Aorta (tissue), 5 donors: ENCODE results near the gene YIPF6. TPM values are rescaled to one million over a fixed set of nuclear protein-coding genes. Genes with fewer than 3 reads are reported as not detected.

Source experiments
- ATAC-seq: fragments of 200-7000 bp; cut with Tn5 transposase; one replicate; pipeline ENCODE4 v1.9.1; 2022; ENCODE audit warnings: moderate library complexity; ENCODE audit not compliant: low FRiP score
- DNase-seq, 2 donors: peaks; one replicate each; pipeline ENCODE4 v3.0.0-alpha.2; 2020
- H3K27ac ChIP-seq, 2 donors: one replicate each; pipeline ENCODE4 v1.5.1; 2013; ENCODE audit warnings: low read length in 2 of 2, mild to moderate bottlenecking in 2 of 2, moderate library complexity in 2 of 2, control low read depth in 1 of 2, inconsistent platforms in 1 of 2, low read depth in 1 of 2
- H3K27me3 ChIP-seq, 2 donors: one replicate each; pipeline ENCODE4 v1.6.1; 2013; ENCODE audit warnings: control low read depth in 1 of 2, low read length in 1 of 2, mild to moderate bottlenecking in 1 of 2, moderate library complexity in 1 of 2; ENCODE audit not compliant: insufficient read depth in 2 of 2, control insufficient read depth in 1 of 2
- H3K36me3 ChIP-seq, 2 donors: one replicate each; pipeline ENCODE4 v1.6.1; 2013; ENCODE audit warnings: control low read depth in 1 of 2, low read length in 1 of 2, mild to moderate bottlenecking in 1 of 2; ENCODE audit not compliant: insufficient read depth in 2 of 2, control insufficient read depth in 1 of 2
- H3K4me1 ChIP-seq, 2 donors: one replicate each; pipeline ENCODE4 v1.6.1; 2013; ENCODE audit warnings: low read length in 2 of 2, control low read depth in 1 of 2, mild to moderate bottlenecking in 1 of 2, moderate library complexity in 1 of 2; ENCODE audit not compliant: insufficient read depth in 2 of 2, control insufficient read depth in 1 of 2
- H3K4me3 ChIP-seq, 2 donors: one replicate each; pipeline ENCODE4 v1.5.1; 2013; ENCODE audit warnings: low read length in 2 of 2, control low read depth in 1 of 2, mild to moderate bottlenecking in 1 of 2
- H3K9me3 ChIP-seq: one replicate; pipeline ENCODE4 v1.6.1; 2013; ENCODE audit warnings: mild to moderate bottlenecking, low read length; ENCODE audit not compliant: control insufficient read depth
- WGBS, 2 donors: extraction: QIAGEN DNeasy Blood & Tissue Kit; methylation state at CpG; one replicate each; pipeline ENCODE4 v1.1.7; 2013; 5-methylcytosine and 5-hydroxymethylcytosine counted together
- intact Hi-C, 2 donors: fragments of 100-400 bp; cut with DNase I; formaldehyde crosslinking; loops; one replicate each; pipeline versions ENCODE4 v1.14.2 to v1.15.0; 2022
- long read RNA-seq, 2 donors: library from polyadenylated mRNA; unstranded; transcript quantifications; one replicate each; pipeline ENCODE4 v2.0.0, GENCODE V29; 2020 to 2021
- polyA plus RNA-seq, 2 donors: library from polyadenylated mRNA; stranded (reverse); fragments of 200-250 nt; gene quantifications; one replicate each; pipeline ENCODE4 v1.2.3, GENCODE V29; 2013
- total RNA-seq, 2 donors: library from RNA; stranded (reverse); fragmentation: NEBNext Ultra II Directional; extraction: Animal tissue kit (Norgen Biotek cat#: 25700); gene quantifications; one replicate each; pipeline ENCODE4 v1.2.1, GENCODE V29; 2021
- donor health status: healthy with polysubstance abuse.
- donor health status: Bipolar disorder and iron deficiency.
- donor health status: DM: no; HTN: no; CAD: no.
- donor health status: DM: no; HTN: no; CAD: no.
- donor health status: DM: yes; HTN: yes; CAD: no.

The YIPF6 gene, protein sequence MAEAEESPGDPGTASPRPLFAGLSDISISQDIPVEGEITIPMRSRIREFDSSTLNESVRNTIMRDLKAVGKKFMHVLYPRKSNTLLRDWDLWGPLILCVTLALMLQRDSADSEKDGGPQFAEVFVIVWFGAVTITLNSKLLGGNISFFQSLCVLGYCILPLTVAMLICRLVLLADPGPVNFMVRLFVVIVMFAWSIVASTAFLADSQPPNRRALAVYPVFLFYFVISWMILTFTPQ
- total RNA-seq (10 to 100 TPM; 39.4 to 39.9 TPM), polyA plus RNA-seq (10 to 100 TPM in 1 of 2 donors, 1 to 10 TPM in 1; 8.3 to 12.1 TPM)
- long read RNA-seq, donor 1, full-length matches to known transcripts, result 89 of 107 reads
- long read RNA-seq, donor 1, partial matches to known transcripts, result 7 of 107 reads
- long read RNA-seq, donor 1, other reads (novel, unspliced or antisense), result 11 of 107 reads
- long read RNA-seq, donor 2, full-length matches to known transcripts, result 11 of 18 reads
- long read RNA-seq, donor 2, partial matches to known transcripts, result 0 of 18 reads
- long read RNA-seq, donor 2, other reads (novel, unspliced or antisense), result 7 of 18 reads

DNA sequence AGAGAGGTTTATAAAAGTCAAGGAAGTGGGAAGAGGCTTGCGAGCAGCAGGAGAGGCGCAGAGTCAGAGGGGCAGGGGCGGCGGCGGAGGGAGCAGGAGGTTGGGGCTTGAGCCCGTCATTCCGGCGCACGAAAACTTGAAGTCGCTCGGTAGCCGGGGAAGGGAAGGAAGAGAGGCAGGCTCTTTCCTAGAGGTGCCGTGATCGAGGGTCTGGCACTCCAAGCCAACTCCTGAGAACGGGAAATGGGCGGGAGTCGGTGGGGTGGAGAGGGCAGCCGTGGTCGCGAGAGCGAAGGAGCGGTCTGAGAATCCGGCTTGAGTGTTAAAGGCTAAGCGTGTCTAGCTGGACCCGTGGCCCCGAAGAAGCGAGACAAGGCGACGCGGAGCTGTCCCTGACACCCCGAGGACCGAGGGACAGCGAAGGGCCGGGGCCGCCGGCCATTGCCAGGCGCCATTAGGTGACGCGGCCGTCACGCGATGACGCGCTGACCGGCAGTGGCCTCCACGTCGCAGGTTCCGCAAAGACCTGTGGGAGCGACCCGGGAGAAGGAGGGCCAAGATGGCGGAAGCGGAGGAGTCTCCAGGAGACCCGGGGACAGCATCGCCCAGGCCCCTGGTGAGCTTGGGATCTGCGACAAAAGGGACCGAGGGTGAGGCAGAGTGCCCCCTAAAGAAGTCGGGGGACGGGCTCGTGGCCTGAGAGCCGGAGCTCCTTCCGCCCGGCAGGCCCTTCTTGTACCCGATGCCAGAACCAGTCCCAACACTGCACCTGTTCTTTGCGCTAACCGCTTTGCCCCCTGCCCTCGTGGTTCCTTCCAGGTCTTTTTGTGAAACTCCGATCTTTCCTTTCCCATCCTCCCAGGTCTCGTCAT lies at the start of gene YIPF6:
Gene YIPF6 (plus strand): TSS at position 544 of the 872 bp plus-strand sequence. CDS start 16 bp downstream, at position 560.
- no peaks in the 10 kb centered on the region for H3K4me1 ChIP-seq
- H3K27ac ChIP-seq, result peak within 1 kb of the TSS in 1 of 2 donors; percentile 92
- DNase-seq, result peak; percentile 88 to 91
- H3K4me3 ChIP-seq, result peak within 1 kb of the TSS; percentile 45 to 89
- peak; percentile 94 for ATAC-seq
- 1 to 26% methylated on average over 68 of the region's 68 CpGs for WGBS, 2 donors
- no peaks in the 10 kb centered on the region for H3K36me3 ChIP-seq
- no peaks in the 10 kb centered on the region for H3K9me3 ChIP-seq
- no peaks in the 10 kb centered on the region for H3K27me3 ChIP-seq
- intact Hi-C loops, result no loop called here

DNA sequence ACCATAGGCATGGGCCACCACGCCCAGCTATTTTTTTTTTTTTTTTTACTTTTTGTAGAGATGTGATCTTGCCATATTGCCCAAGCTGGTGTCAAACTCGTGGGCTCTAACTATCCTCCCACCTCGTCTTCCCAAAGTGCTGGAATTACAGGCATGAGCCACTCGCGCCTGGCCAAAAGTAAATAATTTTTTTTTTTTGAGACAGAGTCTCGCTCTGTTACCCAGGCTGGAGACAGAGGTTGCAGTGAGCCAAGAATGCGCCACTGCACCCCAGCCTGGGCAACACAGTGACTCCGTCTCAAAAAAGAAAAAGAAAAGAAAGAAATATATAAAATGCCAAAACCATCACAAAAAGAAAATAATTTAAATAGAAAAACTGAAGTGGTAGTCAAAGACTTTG lies 47.1 kb upstream of the YIPF6 start:
- WGBS, 2 donors, result 8 to 43% methylated on average over 8 of the region's 8 CpGs
- no peak for DNase-seq
- intact Hi-C loops, result no loop called here

DNA sequence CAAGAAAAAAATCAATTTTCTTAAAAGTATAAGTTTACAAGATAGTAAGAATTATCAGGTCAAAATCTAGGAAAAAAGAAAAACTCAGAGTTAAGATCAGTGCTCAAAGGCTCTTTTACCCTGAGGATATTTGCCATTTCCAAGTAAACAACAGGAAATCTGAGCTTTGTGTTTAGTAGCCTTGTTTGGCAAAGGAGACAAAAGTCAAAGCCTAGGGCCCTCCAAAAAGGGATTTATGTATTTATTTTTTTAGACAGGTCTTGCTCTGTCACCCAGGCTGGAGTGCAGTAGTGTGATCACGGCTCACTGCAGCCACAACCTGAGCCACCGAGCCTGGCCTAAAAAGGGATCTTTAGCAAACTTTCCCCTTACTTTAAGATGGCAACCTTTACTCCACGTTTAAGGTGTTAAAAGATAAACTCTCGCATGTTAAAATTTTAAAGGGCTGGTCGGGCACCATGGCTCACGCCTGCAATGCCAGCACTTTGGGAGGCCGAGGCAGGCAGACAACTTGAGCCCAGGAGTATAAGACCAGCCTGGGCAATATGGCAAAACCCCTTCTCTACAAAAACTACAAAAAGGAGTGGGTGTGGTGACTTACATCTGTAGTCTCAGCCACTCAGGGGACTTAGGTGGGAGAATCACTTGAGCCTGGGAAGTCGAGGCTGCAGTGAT lies 44.2 kb upstream of the YIPF6 start:
- no peak overlapping the region for H3K27ac ChIP-seq
- 75 to 87% methylated on average over 8 of the region's 8 CpGs for WGBS, 2 donors
- H3K4me1 ChIP-seq, result no peaks in the 10 kb centered on the region
- H3K27me3 ChIP-seq, result no peaks in the 10 kb centered on the region
- no peak overlapping the region for H3K4me3 ChIP-seq
- no peaks in the 10 kb centered on the region for H3K9me3 ChIP-seq
- ATAC-seq (no peak), DNase-seq (no peak)
- intact Hi-C loops, result no loop called here
- H3K36me3 ChIP-seq, result no peaks in the 10 kb centered on the region

More for the DNA sequence above, 47.1 kb upstream of the YIPF6 start:
- Histone ChIP-seq H3K27me3 (no peaks in the 10 kb centered on the region), H3K4me3 (no peak overlapping the region), H3K27ac (no peak overlapping the region), H3K36me3 (no peaks in the 10 kb centered on the region), H3K4me1 (no peaks in the 10 kb centered on the region), H3K9me3 (no peaks in the 10 kb centered on the region)
- no peak for ATAC-seq

DNA sequence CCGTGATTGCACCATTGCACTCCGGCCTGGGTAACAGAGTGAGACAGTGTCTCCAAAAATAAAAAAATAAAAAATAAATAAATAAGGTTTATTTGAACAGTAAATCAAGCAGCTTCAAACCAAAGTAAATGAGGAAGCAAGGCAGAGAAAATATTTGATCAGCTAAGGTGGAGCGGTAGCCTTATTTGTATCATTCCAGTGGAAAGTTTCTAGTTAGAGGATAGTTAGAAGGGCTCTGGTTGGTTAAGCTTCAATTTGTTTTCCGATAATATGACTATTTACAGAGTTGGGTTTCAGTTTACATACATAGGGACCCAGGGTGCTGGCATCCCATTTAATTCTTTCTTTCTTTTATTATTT lies 43.7 kb upstream of the YIPF6 start:
- no peak for ATAC-seq
- Histone ChIP-seq H3K4me3 (no peak overlapping the region), H3K36me3 (no peaks in the 10 kb centered on the region), H3K27me3 (no peaks in the 10 kb centered on the region), H3K4me1 (no peaks in the 10 kb centered on the region), H3K9me3 (no peaks in the 10 kb centered on the region), H3K27ac (no peak overlapping the region)
- intact Hi-C loops, result no loop called here
- no peak for DNase-seq
- WGBS, 2 donors, result 94 to 99% methylated on average over 4 of the region's 4 CpGs

DNA sequence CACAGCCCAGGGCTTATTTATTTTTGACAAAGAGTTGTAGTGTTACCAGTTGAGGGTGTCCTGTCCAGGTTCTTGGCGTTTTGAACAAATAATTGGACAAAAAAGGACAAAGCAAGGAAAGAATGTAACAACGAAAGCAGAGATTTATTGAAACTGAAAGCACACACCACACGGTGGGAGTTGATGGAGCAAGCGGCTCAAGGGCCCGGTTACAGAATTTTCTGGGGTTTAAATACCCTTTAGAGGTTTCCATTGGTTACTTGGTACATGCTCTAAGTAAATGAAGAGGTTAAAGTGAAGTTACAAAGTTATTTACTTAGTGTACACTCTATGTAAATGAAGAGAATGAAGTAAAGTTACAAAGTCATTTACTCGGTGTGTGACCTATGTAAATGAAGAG lies 37.8 kb upstream of the YIPF6 start:
- Histone ChIP-seq H3K27ac (no peak overlapping the region), H3K27me3 (no peaks in the 10 kb centered on the region), H3K36me3 (no peaks in the 10 kb centered on the region), H3K9me3 (no peaks in the 10 kb centered on the region), H3K4me3 (no peak overlapping the region), H3K4me1 (no peaks in the 10 kb centered on the region)
- ATAC-seq (no peak), DNase-seq (no peak)
- intact Hi-C loops, result loop anchor here (5.0 kb wide), 1 partner anchor 264 kb away; no protein-coding TSS in a partner anchor
- 58 to 67% methylated on average over 6 of the region's 6 CpGs for WGBS, 2 donors

DNA sequence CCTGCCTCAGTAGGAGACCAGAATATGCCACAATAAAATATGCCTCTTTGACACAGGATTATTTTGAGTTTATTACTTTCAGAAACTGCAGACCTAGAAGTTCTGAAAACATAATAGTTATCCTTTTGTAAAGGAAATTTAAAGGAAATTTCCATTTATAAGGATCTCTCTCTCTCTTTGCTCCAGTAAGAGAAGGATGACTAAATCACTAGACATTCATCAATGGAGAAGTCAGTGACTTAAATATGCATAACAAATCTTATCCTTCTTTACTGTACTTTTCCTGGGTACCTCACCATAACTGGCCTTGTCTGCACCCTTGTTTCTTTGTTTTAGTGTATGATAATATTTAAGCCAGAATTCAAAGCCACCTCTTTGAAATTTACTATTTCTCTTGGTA lies 37.3 kb upstream of the YIPF6 start:
- Histone ChIP-seq H3K27ac (no peak overlapping the region), H3K36me3 (no peaks in the 10 kb centered on the region), H3K9me3 (no peaks in the 10 kb centered on the region), H3K4me1 (no peaks in the 10 kb centered on the region), H3K27me3 (no peaks in the 10 kb centered on the region), H3K4me3 (no peak overlapping the region)
- no peak for ATAC-seq
- intact Hi-C loops, result loop anchor here (5.0 kb wide), 1 partner anchor 264 kb away; no protein-coding TSS in a partner anchor
- no peak for DNase-seq

DNA sequence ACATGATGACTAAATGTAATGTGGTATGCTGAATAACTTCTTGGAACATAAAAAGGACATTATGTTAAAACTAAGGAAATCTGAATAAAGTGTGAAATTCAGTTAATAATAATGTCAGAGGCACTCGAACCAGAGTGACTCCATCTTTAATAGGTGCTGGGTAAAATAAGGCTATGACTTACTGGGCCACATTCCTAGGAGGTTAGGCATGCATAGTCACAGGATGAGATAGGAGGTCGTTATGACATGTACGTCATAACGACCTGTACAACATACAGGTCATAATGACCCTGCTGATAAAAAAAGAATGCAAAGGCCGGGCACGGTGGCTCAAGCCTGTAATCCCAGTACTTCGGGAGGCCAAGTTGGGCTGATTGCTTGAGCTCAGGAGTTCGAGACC lies 36.7 kb upstream of the YIPF6 start:
- 61 to 66% methylated on average over 8 of the region's 8 CpGs for WGBS, 2 donors
- H3K27ac ChIP-seq, result no peak overlapping the region
- intact Hi-C loops, result loop anchor here (5.0 kb wide), 1 partner anchor 265 kb away; no protein-coding TSS in a partner anchor
- H3K36me3 ChIP-seq, result no peaks in the 10 kb centered on the region
- no peak overlapping the region for H3K4me3 ChIP-seq
- H3K4me1 ChIP-seq, result no peaks in the 10 kb centered on the region
- no peaks in the 10 kb centered on the region for H3K9me3 ChIP-seq
- H3K27me3 ChIP-seq, result no peaks in the 10 kb centered on the region
- ATAC-seq (no peak), DNase-seq (no peak)

DNA sequence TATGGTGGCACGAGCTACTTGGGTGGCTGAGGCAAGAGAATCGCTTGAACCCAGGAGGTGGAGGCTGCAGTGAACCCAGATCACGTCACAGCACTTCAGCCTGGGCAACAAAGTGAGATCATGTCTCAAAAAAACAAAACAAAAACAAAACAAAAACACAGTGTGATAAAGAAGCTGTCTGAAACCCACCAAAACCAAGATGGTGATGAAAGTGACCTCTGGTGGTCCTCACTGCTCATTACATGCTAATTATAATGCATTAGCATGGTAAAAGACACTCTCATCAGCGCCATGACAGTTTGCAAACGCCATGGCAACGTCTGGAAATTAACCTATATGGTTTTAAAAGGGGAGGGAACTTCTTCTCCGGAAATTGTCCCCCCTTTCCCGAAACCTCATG lies 36.2 kb upstream of the YIPF6 start:
- no peak for ATAC-seq
- Histone ChIP-seq H3K9me3 (no peaks in the 10 kb centered on the region), H3K36me3 (no peaks in the 10 kb centered on the region), H3K4me1 (no peaks in the 10 kb centered on the region), H3K27ac (no peak overlapping the region), H3K27me3 (no peaks in the 10 kb centered on the region), H3K4me3 (no peak overlapping the region)
- no peak for DNase-seq
- intact Hi-C loops, result loop anchor here (5.0 kb wide), 1 partner anchor 265 kb away; no protein-coding TSS in a partner anchor
- 18 to 28% methylated on average over 8 of the region's 8 CpGs for WGBS, 2 donors
